ENCODE measurements around the gene UTF1. TPM values are rescaled to one million over a fixed set of nuclear protein-coding genes. Genes with fewer than 3 reads are reported as not detected.

The UTF1 gene
- total RNA-seq, 4 donors from 2014 or later: not detected

GRCh38 chr10:133183646-133184378, 46.2 kb upstream of the UTF1 start:
- Histone ChIP-seq H3K27ac (no peak overlapping the region), H3K27me3 (no peaks in the 10 kb centered on the region), H3K4me1 (no peaks in the 10 kb centered on the region), H3K36me3 (no peaks in the 10 kb centered on the region), H3K4me3 (replicated peaks in 1 of 3) (no peak overlapping the region), H3K9me3 (no peaks in the 10 kb centered on the region)
- intact Hi-C loops (cut with DNase I): no loop called here
- no peak for TF ChIP-seq POLR2A (IDR thresholded peaks at IDR 0.05)
- no peak for TF ChIP-seq CTCF (IDR thresholded peaks at IDR 0.05)
- no peak for DNase-seq
- WGBS, 2 donors: 86 to 90% methylated on average over 13 to 16 of the region's 21 CpGs

- no peak overlapping the region for H3K27ac ChIP-seq
- WGBS, 2 donors: 82 to 91% methylated on average over 11 to 17 of the region's 23 CpGs
These were observed 45.3 kb upstream of the UTF1 start for GRCh38 chr10:133184591-133185244.

GRCh38 chr10:133185421-133185820, 44.6 kb upstream of the UTF1 start:
- intact Hi-C loops (cut with DNase I): no loop called here
- H3K27me3 ChIP-seq: no peaks in the 10 kb centered on the region
- 62 to 81% methylated on average over 10 of the region's 11 CpGs for WGBS, 2 donors
- no peak for DNase-seq
- no peaks in the 10 kb centered on the region for H3K9me3 ChIP-seq
- no peak for TF ChIP-seq POLR2A (IDR thresholded peaks at IDR 0.05)
- TF ChIP-seq CTCF (IDR thresholded peaks at IDR 0.05): no peak
- no peak overlapping the region for H3K27ac ChIP-seq
- H3K36me3 ChIP-seq: no peaks in the 10 kb centered on the region
- no peak overlapping the region for H3K4me3 ChIP-seq (replicated peaks in 1 of 3)
- H3K4me1 ChIP-seq: no peaks in the 10 kb centered on the region

More at GRCh38 chr10:133184591-133185244, 45.3 kb upstream of the UTF1 start:
- no peaks in the 10 kb centered on the region for H3K27me3 ChIP-seq
- H3K9me3 ChIP-seq: no peaks in the 10 kb centered on the region
- TF ChIP-seq CTCF (IDR thresholded peaks at IDR 0.05) (no peak), POLR2A (IDR thresholded peaks at IDR 0.05) (no peak)
- H3K4me1 ChIP-seq: no peaks in the 10 kb centered on the region
- no peaks in the 10 kb centered on the region for H3K36me3 ChIP-seq
- intact Hi-C loops (cut with DNase I): no loop called here
- no peak for DNase-seq
- H3K4me3 ChIP-seq (replicated peaks in 1 of 3): no peak overlapping the region

- Histone ChIP-seq H3K27me3 (no peaks in the 10 kb centered on the region), H3K27ac (no peak overlapping the region), H3K36me3 (no peaks in the 10 kb centered on the region), H3K4me3 (replicated peaks in 1 of 3) (no peak overlapping the region), H3K9me3 (no peaks in the 10 kb centered on the region), H3K4me1 (no peaks in the 10 kb centered on the region)
- DNase-seq: no peak
- 75 to 88% methylated on average over 3 to 25 of the region's 27 CpGs for WGBS, 2 donors
- intact Hi-C loops (cut with DNase I): no loop called here
- no peak for TF ChIP-seq POLR2A (IDR thresholded peaks at IDR 0.05)
- TF ChIP-seq CTCF (IDR thresholded peaks at IDR 0.05): no peak
These were observed 44.1 kb upstream of the UTF1 start for GRCh38 chr10:133185916-133186315.

- TF ChIP-seq POLR2A (IDR thresholded peaks at IDR 0.05): no peak
- no peak for TF ChIP-seq CTCF (IDR thresholded peaks at IDR 0.05)
- no peaks in the 10 kb centered on the region for H3K27me3 ChIP-seq
- WGBS, 2 donors: 89 to 91% methylated on average over 24 to 29 of the region's 34 CpGs
These were observed 43.5 kb upstream of the UTF1 start for GRCh38 chr10:133186416-133187090.

More at GRCh38 chr10:133186416-133187090, 43.5 kb upstream of the UTF1 start:
- Histone ChIP-seq H3K36me3 (no peaks in the 10 kb centered on the region), H3K4me3 (replicated peaks in 1 of 3) (no peak overlapping the region), H3K4me1 (no peaks in the 10 kb centered on the region), H3K9me3 (no peaks in the 10 kb centered on the region), H3K27ac (no peak overlapping the region)
- DNase-seq: no peak
- intact Hi-C loops (cut with DNase I): no loop called here
